Liver (tissue), 9 donors: ENCODE measurements around the gene IL22RA1. TPM values are rescaled to one million over a fixed set of nuclear protein-coding genes. Genes with fewer than 3 reads are reported as not detected.

Experiments
- DNase-seq: peaks from one replicate; pipeline ENCODE4 v3.0.0-alpha.2; 2017; ENCODE audit warnings: low spot score
- H3K27ac ChIP-seq, 2 donors: one replicate each; pipeline ENCODE4 v1.7.0; 2013; ENCODE audit warnings: inconsistent platforms in 2 of 2, low read length in 2 of 2, control low read depth in 1 of 2, low read depth in 1 of 2, mild to moderate bottlenecking in 1 of 2
- H3K27me3 ChIP-seq, 4 donors: one replicate each; pipeline versions ENCODE4 v1.6.1 to v1.7.0; 2013; ENCODE audit warnings: low read length in 3 of 4, inconsistent platforms in 1 of 4, mild to moderate bottlenecking in 1 of 4, moderate library complexity in 1 of 4; ENCODE audit not compliant: control insufficient read depth in 4 of 4, insufficient read depth in 4 of 4
- H3K36me3 ChIP-seq, 4 donors: one replicate each; pipeline versions ENCODE4 v1.6.1 to v1.7.0; 2013; ENCODE audit warnings: low read length in 3 of 4, mild to moderate bottlenecking in 3 of 4, low read depth in 1 of 4, moderate library complexity in 1 of 4; ENCODE audit not compliant: control insufficient read depth in 4 of 4, insufficient read depth in 3 of 4
- H3K4me1 ChIP-seq, 4 donors: one replicate each; pipeline versions ENCODE4 v1.6.1 to v1.7.0; 2013; ENCODE audit warnings: low read length in 3 of 4, mild to moderate bottlenecking in 3 of 4, moderate library complexity in 1 of 4; ENCODE audit not compliant: control insufficient read depth in 4 of 4, insufficient read depth in 4 of 4
- H3K4me3 ChIP-seq, 3 donors: one replicate each; pipeline versions ENCODE4 v1.6.1 to v1.7.0; 2013; ENCODE audit warnings: low read length in 3 of 3, control low read depth in 1 of 3, low read depth in 1 of 3, mild to moderate bottlenecking in 1 of 3
- H3K9ac ChIP-seq, 2 donors: one replicate each; pipeline ENCODE4 v1.7.0; 2013; ENCODE audit warnings: low read length in 2 of 2, mild to moderate bottlenecking in 2 of 2, moderate library complexity in 2 of 2, control low read depth in 1 of 2, low read depth in 1 of 2
- H3K9me3 ChIP-seq, 4 donors: one replicate each; pipeline versions ENCODE4 v1.6.1 to v1.7.0; 2013; ENCODE audit warnings: low read length in 3 of 4; ENCODE audit not compliant: control insufficient read depth in 4 of 4
- ATF3 ChIP-seq: IDR thresholded peaks from 2 replicates; pipeline ENCODE4 v1.6.1; 2016; ENCODE audit warnings: antibody characterized with exemption
- CTCF ChIP-seq: fragments of 150-350 bp; IDR thresholded peaks from 2 replicates; pipeline ENCODE4 v1.5.1; 2017; ENCODE audit warnings: improper control_type of control experiment, low read depth, low read length; ENCODE audit not compliant: missing input control
- EGR1 ChIP-seq, 2 donors: IDR thresholded peaks; 2 replicates each; pipeline ENCODE4 v1.6.1; 2016 to 2018; ENCODE audit warnings: antibody characterized with exemption in 2 of 2, low read depth in 2 of 2
- FOXA1 ChIP-seq: IDR thresholded peaks from 2 replicates; pipeline ENCODE4 v1.6.1; 2016; ENCODE audit warnings: antibody characterized with exemption
- FOXA2 ChIP-seq: IDR thresholded peaks from 2 replicates; pipeline ENCODE4 v1.6.1; 2016; ENCODE audit warnings: antibody characterized with exemption
- GABPA ChIP-seq, 2 donors: IDR thresholded peaks in 1 of 2; conservative IDR thresholded peaks in 1 of 2; 2 replicates each; pipeline ENCODE4 v1.6.1; 2016; ENCODE audit warnings: antibody characterized with exemption in 2 of 2, mild to moderate bottlenecking in 1 of 2, moderate library complexity in 1 of 2
- HNF4A ChIP-seq, 2 donors: conservative IDR thresholded peaks; 2 replicates each; pipeline ENCODE4 v1.6.1; 2016; ENCODE audit warnings: antibody characterized with exemption in 2 of 2, mild to moderate bottlenecking in 2 of 2
- HNF4G ChIP-seq: IDR thresholded peaks from 2 replicates; pipeline ENCODE4 v1.6.1; 2016; ENCODE audit warnings: antibody characterized with exemption
- JUND ChIP-seq, 2 donors: IDR thresholded peaks; 2 replicates each; pipeline ENCODE4 v1.6.1; 2016; ENCODE audit warnings: antibody characterized with exemption in 2 of 2
- MAX ChIP-seq: IDR thresholded peaks from 2 replicates; pipeline ENCODE4 v1.6.1; 2016; ENCODE audit warnings: antibody characterized with exemption
- NR2F2 ChIP-seq: IDR thresholded peaks from 2 replicates; pipeline ENCODE4 v1.6.1; 2016; ENCODE audit warnings: antibody characterized with exemption
- RAD21 ChIP-seq, 2 donors: IDR thresholded peaks; 2 replicates each; pipeline ENCODE4 v1.6.1; 2016; ENCODE audit warnings: antibody characterized with exemption in 2 of 2, mild to moderate bottlenecking in 2 of 2
- REST ChIP-seq: IDR thresholded peaks from 2 replicates; pipeline ENCODE4 v1.6.1; 2016; ENCODE audit warnings: antibody characterized with exemption, mild to moderate bottlenecking
- RXRA ChIP-seq, 2 donors: IDR thresholded peaks; 2 replicates each; pipeline ENCODE4 v1.6.1; 2017 to 2018; ENCODE audit warnings: antibody characterized with exemption in 2 of 2, mild to moderate bottlenecking in 1 of 2
- SP1 ChIP-seq: IDR thresholded peaks from 2 replicates; pipeline ENCODE4 v1.6.1; 2018; ENCODE audit warnings: antibody characterized with exemption, mild to moderate bottlenecking
- TAF1 ChIP-seq: conservative IDR thresholded peaks from 2 replicates; pipeline ENCODE4 v1.6.1; 2016; ENCODE audit warnings: antibody characterized with exemption, mild to moderate bottlenecking
- YY1 ChIP-seq: IDR thresholded peaks from 2 replicates; pipeline ENCODE4 v1.6.1; 2016; ENCODE audit warnings: antibody characterized with exemption, mild to moderate bottlenecking
- ZBTB33 ChIP-seq: IDR thresholded peaks from 2 replicates; pipeline ENCODE4 v1.6.1; 2016; ENCODE audit warnings: antibody characterized with exemption
- WGBS: extraction: QIAGEN DNeasy Blood & Tissue Kit; methylation state at CpG from one replicate; pipeline ENCODE4 v1.1.7; 2013; 5-methylcytosine and 5-hydroxymethylcytosine counted together
- polyA plus RNA-seq, 2 donors: library from polyadenylated mRNA; stranded (reverse) in 1 of 2; unstranded in 1 of 2; fragments of 200-250 nt in 1 of 2; fragments of >200 nt in 1 of 2; fragmentation: Nextera tagmentation in 1 of 2; extraction: Ambion mirVana in 1 of 2; gene quantifications; one replicate each; pipeline versions ENCODE4 v1.2.1 to v1.2.3, GENCODE V29; 2013 to 2015
- total RNA-seq, 2 donors: library from RNA; depleted of rRNA; stranded (reverse); fragments of >200 nt; gene quantifications; one replicate each; pipeline ENCODE4 v1.2.3, GENCODE V29; 2014
- donor health status: healthy.
- donor health status: healthy.
- donor health status: healthy.
- donor health status: healthy.
- donor health status: healthy.

Gene IL22RA1
- total and polyA plus RNA-seq, 4 donors, result 2.1 to 4.5 (median 3.4) TPM

- Histone ChIP-seq H3K27me3 (no peaks in the 10 kb centered on the region), H3K9me3 (no peaks in the 10 kb centered on the region), H3K27ac (no peak overlapping the region), H3K36me3 (peaks cover 0 to 3% (median 0%) of the 10 kb centered on the region in 4 donors), H3K9ac (no peak overlapping the region), H3K4me1 (peaks cover 0 to 22% (median 13%) of the 10 kb centered on the region in 4 donors), H3K4me3 (no peak overlapping the region)
- TF ChIP-seq RXRA (IDR thresholded peaks at IDR 0.05), result peak in 1 of 2 donors; percentile 56
- TF ChIP-seq CTCF, result no peak
- TF ChIP-seq RAD21 (IDR thresholded peaks at IDR 0.05), result peak in 1 of 2 donors; percentile 31
- TF ChIP-seq EGR1 (IDR thresholded peaks at IDR 0.05; ENCODE audit: low read depth in 2 of 2), result no peak
- no peak for TF ChIP-seq ZBTB33
- no peak for TF ChIP-seq FOXA2
- TF ChIP-seq SP1, result peak; percentile 64
- no peak for TF ChIP-seq FOXA1
- TF ChIP-seq REST, result no peak
- peak; percentile 44 to 47 for TF ChIP-seq HNF4A (conservative IDR thresholded peaks at IDR 0.05)
- no peak for TF ChIP-seq MAX
- no peak for TF ChIP-seq ATF3
- TF ChIP-seq NR2F2, result no peak
- TF ChIP-seq JUND (IDR thresholded peaks at IDR 0.05), result peak; percentile 25 to 26
- TF ChIP-seq TAF1, result no peak
- no peak for TF ChIP-seq GABPA (IDR thresholded peaks at IDR 0.05 in 1 of 2, conservative IDR thresholded peaks at IDR 0.05 in 1 of 2)
- TF ChIP-seq YY1, result no peak
- TF ChIP-seq HNF4G, result peak; percentile 23
- 42% methylated on average over 17 of the region's 17 CpGs for WGBS
- DNase-seq, result no peak
Measured at GRCh38 chr1:24119859-24120756, 22.8 kb downstream of the IL22RA1 start.
